GM12875 (cell line): ENCODE data around the gene EMC10.

ENCODE experiments used
- H3K4me3 ChIP-seq: one replicate; pipeline ENCODE4 v1.5.1; 2011; ENCODE audit warnings: low read depth, low read length, control low read depth
- CTCF ChIP-seq: IDR thresholded peaks from 2 replicates; pipeline ENCODE4 v1.5.1; 2011; ENCODE audit warnings: low read depth, mild to moderate bottlenecking, control low read depth, inconsistent platforms, low read length, moderate library complexity, borderline replicate concordance; ENCODE audit not compliant: insufficient read depth

Gene EMC10

GRCh38 chr19:50508843-50509190, 32.5 kb downstream of the EMC10 start:
- no peak overlapping the region for H3K4me3 ChIP-seq
- TF ChIP-seq CTCF, result no peak

- no peak overlapping the region for H3K4me3 ChIP-seq
- no peak for TF ChIP-seq CTCF
Observed at GRCh38 chr19:50509366-50509765, 33.1 kb downstream of the EMC10 start.

- no peak for TF ChIP-seq CTCF
- H3K4me3 ChIP-seq, result peak overlapping the region; percentile 75
Observed at GRCh38 chr19:50510121-50510670, 33.9 kb downstream of the EMC10 start.

GRCh38 chr19:50510700-50511068, 34.4 kb downstream of the EMC10 start:
- H3K4me3 ChIP-seq, result peak overlapping the region; percentile 75
- no peak for TF ChIP-seq CTCF

- H3K4me3 ChIP-seq, result peak within 1 kb of the TSS; percentile 75
- no peak for TF ChIP-seq CTCF
Observed at GRCh38 chr19:50511069-50511822, 34.9 kb downstream of the EMC10 start, which contains the start of gene JOSD2. Gene JOSD2 (minus strand): TSS chr19:50511191. CDS start chr19:50510431, 760 bp downstream.

GRCh38 chr19:50512112-50512998, 36.0 kb downstream of the EMC10 start:
- no peak overlapping the region for H3K4me3 ChIP-seq
- TF ChIP-seq CTCF, result no peak
